Activated CD4-positive, alpha-beta T cell treated with anti-CD3 and anti-CD28 coated beads, Interleukin-2, amount 50 U/mL, for 4 hours (primary cell): ENCODE data around the gene COLEC12.

Source experiments
- DNase-seq, 2 experiments: peaks; one replicate each; pipeline ENCODE4 v3.0.0-alpha.2; 2020

COLEC12 gene

DNA sequence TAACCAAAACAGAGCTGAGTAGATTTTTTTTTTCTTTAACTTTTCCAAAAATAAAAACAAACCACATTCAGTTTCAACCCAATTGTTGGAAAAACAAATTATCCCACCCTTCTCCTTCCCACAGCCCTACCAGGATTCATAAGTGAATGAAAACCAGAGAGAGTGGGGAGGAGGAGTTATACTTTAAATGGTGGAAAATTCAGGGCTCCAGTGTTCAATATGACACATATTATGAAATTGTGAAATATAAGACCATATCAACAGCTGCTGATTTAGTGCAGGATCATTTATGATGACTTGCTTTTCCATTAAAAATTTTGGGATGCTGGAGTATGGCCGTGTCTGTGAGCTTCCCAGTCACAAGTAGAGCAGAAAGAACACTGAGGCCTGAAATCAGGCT is 26.7 kb downstream of the COLEC12 start:
- no peak for DNase-seq

DNA sequence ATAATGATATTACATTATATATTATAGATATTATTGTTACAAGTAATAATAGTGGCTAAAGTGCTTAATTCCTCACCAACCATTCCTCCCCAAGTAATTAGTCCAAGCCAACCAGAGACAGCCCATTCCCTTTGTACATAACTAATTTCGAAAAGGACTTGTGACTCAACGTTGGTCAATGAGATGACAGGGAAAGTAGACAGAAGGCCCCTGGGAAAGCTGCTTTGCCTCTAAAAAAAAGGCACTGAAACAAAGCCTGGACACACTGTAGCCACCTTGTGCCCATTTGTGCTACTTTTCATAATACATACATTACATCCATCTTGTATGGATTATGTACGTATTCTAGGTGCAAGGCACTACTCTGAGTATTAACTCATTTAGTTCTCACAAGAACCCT is 28.8 kb downstream of the COLEC12 start:
- no peak for DNase-seq

DNA sequence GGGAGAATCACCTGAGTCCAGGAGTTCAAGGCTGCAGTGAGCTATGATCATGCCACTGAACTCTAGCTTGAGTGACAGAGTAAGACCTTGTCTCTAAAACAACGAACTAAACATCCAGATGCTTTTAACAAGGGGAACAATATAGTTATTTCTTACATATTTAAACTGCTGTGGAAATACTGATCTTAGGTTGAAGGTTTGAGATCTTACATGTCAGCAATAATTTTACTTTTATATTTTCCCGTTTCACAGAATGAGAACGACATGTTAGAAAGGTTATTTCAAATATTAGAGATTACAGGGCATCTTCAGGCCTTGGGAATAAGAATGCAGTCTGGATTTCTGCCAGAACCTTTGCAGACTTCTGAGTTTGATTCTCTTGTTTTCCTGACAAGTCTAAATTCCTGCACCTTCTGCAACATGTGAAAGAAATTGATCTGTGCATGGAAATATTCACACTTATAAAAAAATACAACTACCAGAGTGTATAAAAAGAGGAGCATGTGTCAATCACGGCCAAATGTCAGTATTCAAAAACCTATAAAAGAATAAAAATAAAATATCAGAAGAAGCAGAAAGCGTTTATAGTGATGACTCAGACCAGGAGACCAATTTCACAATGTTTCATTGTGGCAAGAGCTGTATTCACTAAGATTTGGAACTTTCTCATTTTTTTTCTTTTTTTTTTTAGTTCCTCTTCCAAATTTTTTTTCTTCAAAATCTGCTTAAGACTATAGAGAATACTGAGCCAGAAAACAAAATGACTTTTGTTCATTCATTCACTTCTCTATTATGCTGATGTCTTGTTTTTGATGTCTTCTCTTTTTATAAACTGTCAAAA is 29.6 kb downstream of the COLEC12 start:
- DNase-seq: no peak

DNA sequence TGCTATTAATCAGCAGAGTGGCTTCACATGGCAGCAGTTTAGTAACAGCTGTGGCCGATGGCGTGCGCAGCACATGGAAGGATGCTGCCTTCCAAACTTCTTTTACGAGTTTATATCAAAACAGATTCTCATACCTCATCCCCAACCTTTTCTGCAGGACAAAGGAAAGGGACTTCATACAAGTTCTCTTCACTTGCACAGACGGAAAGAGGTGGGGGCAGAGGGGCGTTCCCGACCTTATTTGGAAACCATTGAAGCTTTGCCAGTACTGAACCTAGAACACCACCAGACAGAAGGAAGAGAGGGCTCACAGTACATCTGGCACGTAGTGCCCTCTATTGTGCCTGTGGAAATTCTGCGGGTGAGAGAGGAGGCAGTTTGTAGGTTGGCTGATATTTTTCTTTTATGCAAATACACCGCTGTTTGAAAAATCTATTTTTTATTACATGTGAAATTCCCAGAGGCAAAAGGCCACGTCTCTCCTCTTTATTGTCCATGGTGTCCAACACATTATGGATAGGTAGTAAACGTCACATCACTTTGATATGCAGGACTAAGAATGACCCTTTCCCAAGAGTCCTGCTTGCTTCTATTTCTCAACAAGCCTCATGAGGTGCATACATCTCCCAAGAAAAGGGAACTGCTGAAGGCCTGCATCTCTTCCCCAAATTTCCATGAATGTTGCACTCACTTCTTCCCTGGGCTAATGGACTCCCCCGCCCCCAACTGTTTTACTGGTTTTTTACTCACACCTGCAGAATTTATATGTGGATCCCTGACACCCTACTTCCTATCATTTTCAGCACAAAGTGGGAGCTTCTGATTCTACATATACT is 31.3 kb downstream of the COLEC12 start:
- DNase-seq: no peak

DNA sequence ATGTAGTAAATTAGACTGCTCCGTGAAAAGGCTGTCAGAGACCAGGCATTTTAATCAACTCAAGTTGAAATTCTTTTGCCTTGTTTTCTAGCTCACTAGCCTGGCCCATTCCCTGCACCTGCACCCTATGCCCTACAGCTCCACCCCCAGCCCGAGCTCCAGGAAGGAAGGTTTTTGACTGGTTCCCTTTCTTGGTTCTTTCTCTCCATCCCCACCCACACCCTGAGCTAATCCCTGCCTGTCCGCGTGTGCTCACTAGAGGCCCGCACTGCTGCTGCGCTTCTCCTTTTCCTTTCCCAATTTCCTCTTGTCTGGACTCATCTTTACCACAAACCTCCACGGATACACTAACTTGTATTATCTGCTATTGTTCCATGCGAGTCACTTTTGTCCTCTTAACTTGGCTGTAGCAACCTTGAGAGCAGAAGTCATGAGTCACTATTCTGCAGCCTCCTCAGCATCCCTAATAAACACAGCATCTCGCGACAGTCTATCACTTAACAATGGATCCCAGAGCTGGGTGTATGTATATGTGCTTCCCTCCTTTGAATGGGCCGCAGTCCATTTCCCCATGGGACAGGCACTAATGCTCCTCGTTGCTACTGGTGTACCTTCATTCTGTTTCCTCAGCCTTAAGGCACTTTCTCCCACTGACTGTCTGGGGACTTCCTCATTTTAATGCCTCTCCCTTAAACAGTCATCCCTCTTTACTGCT is 36.5 kb downstream of the COLEC12 start:
- no peak for DNase-seq

DNA sequence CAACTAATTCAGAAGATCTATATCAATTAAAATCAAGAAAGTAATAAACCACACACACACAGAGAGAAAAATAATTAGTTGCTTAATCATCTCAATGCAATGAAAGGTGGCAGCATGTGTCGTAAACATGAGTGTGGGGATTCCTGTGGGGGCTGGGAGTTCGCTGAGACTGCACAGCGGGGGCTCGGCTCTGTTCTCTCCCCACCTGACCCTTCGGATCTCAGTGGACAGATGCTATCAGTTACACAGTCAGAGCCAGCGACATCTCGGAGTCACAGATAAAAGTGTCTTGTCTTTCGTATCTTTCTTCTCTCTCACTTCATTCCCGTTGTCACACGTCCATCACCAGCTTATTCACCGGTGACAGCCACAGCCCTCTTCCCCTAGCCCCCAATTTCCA is 37.1 kb downstream of the COLEC12 start:
- no peak for DNase-seq

DNA sequence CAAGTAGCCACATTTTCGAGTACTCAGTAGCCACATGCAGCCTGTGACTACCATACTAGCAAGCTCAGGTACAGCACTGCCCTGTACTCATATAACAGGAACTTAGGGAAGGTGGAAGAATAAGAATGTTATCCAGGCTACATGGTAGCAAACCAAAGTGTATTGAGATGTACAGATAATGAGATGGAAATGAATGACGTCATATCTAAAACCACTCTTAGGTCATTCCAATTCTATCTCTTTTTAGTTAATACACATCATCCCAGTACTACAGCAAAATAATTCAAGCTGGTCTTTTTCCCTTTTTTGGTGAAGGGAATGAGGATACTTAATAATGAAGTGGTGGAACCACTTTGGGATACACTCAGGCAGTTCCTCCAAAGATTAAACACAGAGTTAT is 38.7 kb downstream of the COLEC12 start:
- DNase-seq: no peak

DNA sequence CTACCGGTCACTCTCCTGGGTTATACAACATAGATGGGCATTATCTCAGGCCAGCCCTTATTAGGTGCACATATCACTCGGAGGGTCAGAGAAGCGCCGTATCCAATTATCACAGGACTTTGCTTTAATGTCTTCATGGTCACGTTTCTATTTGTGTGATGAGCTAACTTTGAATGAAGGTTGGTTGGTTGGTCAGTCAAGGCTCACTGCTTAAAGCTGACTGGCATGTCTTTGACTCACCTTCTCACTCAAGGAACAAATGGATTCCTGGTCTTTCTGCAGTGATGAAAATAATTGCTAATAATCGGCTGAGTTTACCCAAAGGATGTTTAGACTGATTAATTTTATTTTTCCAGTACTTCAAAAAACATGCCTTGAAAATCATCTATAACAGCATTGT is 39.7 kb downstream of the COLEC12 start:
- DNase-seq: no peak

DNA sequence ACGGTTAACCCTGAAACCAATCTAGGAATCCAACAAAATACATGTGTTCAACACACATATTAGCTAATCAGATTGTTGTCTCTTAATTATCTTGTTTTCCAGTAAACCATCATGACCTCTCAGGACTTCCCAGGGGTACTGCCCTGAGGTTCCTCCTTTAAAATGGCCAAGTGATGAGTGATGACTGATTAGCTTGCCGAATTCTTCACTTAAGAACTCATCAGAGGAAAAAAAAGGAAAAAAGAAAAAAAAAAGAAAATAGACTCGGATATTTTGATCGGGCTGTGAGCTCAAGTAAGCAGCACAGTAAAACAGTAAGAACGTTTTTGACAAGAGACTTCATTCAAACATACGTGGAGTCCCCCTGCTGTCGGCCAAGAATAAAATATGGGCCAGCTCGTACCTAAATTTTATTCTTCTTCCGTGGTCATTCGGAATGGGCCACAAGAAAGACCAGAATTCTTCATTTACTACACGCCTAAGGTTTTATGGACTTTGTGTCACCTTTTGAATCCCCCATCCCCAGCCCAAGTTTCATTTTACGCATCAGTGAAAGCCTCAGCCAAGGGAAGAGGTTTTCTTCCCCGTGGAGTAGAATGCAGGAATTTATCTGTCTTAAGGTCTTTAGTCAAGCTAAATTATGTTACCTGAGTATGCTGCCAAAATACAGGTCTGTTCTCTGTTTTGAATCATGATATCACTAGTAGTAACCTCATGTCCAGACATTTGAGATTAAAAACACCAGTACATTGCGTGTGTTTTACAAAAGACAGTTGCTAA is 40.5 kb downstream of the COLEC12 start:
- DNase-seq: no peak

DNA sequence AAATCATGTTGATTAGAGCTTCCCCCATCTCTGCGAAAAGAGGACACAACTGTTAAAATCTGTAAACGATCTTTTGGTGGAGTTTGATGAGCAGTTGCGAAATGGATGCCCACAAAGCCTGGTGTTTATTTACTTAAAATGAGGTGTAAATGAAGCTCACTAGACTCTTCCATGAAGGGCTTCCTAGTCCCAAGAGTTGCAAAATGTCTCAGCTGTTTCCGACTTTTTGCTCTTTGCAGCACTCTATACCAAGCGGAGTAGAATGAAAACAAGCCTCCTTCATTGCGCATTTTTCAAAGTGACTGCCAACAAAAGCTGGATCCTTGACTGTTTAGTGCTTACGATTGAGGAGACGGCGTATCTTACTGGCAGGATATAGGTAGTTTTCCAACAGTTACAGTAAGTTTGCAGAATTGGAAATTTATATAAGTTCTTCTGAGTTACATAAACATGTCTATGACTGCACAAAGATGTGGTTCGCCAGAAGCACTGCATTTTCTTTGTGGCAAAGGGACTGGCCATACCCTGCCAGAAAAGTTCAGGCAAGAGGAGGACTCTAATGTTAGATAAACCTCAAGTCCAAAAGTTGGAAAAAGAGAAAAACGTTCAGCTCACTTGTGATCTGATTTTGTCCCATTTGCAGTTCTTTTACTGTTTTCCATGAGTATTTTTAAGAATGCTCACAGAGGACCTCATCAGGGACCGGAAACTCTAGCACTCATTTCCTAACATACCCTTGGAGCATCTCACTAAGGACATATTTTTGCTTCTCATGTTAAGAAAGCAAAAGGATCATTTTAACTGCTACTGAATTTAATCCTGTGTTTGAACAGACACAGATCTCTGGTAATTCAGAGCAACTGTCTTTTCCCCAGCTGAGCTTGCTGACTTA is 42.7 kb downstream of the COLEC12 start:
- no peak for DNase-seq

DNA sequence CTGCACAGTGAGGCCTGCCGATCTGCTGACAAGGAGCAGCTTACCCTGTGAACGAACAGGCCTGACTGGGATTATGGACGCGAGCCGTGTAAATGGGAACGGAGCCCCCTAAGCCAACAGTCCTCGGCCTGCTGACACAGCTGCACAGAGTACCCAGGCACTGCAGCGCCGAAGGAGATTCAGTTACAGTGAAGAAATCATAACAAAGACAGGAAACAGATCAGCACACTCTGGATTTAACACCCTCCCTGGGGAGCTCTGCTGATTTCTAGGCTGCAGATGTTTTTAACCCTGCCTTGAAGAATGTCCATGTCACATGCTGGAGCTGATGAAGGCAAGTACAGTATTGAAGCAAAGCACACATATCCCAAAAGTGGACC is 43.4 kb downstream of the COLEC12 start:
- DNase-seq: no peak

DNA sequence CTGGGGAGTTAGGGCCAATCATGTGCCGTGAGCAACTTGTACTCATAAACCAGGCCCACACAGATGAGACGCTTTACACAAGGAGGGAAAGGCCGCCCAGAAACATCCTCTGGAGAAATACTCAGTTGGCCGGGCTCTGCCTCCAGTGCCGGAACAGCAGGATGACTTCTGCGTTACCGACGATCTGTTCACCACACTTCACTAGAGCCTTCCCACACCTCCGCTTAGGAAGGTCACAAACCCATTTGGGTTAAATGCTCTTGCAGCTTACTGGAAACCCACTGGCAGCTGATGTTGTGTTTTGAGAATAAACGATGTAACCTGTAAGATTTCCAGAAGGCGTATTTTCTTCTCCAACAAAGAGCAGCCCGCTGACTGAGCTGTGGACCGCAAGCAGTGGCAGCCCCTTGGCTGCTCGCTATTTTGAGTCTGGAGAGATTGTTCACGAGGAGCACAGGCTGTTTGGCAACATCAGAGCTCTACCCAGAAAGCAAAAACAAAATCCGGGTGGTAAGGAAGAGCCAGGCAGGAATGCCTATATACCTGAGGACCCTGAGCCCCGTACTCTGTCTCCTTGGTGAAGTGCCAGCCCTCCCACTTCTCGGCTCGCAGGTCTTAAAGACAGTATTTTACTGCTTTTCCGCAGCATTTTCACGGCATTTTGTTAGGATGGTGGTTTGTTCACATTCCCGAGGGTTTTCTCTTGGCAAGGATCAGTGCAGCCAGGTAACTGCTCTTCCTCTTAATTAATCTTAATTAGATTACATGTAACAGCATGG is 44.0 kb downstream of the COLEC12 start:
- no peak for DNase-seq

DNA sequence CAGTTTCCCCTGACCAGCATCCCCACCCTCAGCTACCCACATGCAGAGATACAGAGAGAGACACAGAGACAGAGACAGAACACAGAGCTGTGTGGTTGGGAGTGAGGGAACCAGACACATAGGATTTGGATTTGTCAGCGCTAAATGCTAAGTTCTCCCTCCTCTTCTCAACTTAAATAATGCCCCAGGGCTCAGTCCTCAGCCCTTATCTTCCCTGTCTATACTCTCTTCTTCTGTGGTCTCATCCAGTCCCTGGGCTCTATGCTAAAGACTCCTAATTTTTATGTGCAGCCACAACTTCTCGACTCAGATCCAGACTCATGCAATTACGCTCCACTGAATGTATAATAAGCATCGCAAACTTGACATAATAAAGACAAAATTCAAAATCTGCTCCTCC is 47.1 kb downstream of the COLEC12 start:
- DNase-seq: no peak

DNA sequence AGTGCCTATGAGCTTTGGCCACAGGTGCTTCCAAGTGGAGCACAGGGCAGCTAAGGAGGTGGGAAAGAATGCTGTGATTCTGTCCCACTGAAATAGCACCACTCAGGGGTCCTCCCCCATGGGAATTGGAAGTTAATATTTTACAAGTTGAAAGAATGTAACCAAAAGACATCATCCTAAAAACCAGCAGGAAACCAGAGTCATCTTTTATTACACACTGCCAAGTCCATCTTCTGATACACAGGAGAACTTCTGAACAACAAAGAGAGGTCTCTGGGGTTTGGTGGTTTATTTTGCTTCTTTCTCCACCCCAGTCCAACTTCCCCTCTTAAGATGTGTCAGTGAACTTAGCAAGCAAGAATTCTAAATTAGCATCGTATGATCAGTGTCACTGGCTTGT is 47.7 kb downstream of the COLEC12 start:
- no peak for DNase-seq

DNA sequence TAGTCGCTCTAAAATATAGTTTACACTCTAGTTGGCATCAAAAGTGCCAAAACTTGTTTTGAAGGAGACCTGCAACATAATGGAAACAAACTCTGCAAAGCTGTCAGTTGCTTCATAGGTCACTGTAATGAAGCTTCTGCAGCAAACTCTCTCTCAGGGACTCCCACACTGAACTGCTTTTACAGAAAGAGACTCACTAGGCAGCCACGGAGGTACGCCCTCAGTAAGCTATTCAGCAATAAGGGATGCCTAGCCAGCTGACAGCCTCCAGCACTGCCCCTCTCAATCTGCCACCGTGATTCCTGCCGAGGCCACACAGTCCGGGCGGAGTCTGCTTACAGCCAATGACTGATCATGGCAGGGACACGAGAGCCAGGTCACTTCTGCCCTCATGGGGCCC is 51.1 kb downstream of the COLEC12 start:
- no peak for DNase-seq

DNA sequence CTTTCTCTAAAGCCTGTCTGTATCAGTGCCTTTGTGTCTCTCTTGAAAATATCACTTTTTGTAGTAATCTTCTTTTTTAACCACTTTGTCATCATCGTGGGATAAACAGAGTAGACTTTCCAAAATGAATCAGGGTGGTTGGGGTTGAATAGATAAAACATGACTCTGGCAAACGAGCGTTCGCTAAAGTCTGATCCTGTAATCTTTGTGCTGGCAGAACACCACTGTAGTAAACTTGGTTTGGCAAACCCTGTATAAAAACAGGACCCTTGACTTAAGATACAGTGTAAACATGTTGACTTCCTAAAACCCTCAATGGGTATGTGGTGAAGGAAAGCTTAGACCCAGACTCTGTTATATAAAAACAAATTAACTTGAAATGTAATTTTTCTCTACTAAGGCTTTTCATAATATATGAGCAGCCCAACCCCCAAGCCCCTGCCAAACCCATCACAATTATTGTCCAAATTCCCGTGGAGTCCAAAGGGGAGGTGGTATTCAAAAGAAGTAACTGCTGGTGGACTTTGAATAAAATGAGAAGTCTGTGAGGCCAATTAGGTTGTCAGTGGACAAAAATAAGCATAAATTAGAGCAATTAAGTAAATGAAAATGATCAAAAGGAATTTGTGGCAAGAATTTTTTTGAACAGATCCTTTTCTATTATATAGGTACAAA is 52.2 kb downstream of the COLEC12 start:
- no peak for DNase-seq

DNA sequence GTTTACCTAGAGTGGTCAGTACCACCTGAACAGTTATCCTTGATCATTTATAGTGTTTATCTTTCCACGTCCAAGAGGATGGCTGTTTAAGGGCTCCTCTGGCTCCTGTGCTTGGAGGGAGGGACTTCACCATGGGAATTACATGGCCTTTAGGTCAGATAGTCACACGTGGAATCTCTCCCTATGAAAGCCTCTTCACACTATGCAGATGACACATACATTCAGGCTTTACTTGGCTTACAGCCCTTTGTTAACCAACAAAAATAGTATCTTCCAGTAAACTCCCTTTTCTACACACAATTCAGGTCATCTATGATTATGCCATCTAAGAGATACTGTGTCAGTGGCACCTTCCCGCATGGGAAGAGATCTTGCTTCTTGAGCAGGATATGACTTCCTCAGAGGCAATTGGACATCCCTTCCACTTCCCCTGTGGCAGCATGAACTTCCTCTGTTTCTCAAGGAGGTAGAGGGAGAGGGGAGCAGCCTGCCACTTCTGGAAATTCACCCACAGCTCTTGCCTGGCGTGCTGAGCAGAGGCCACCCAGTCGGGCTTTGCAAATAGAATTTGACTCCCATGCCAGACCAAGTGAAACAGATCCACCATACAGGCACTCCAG is 53.5 kb downstream of the COLEC12 start:
- DNase-seq: no peak

DNA sequence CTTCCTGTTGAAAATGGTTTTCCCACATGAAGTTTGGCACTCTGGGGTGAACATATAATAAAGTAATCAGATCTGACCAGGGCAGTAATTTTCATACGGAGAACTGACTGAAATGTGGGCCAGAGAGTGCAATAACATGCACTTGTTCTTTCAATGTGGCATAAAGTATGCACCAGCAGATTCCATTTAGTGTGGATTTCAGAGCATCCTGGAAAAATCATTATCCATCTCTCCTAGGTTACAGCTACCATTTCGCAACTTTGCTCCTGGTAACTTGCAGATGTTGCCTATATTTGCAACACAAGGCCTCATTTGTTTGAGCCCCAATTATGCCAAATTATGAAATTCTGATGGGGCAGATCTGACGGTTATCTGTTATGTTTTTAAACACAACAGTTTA is 55.4 kb downstream of the COLEC12 start:
- DNase-seq: no peak

DNA sequence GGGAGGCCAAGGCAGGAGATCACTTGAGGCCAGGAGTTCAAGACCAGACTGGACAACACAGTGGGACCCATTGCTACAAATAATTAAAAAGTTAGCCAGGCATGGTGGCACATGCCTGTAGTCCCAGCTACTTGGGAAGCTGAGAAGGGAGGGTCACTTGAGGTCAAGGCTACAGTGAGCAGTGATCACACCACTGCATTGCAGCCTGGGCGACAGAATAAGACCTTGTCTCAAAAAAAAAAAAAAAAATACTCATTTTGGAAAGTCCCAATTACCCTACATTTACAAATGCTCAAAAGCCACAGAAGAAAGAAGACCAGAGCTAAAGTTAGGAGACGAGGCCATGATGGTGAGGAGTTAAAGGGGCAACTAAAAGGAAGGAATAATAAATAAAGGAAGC is 61.9 kb downstream of the COLEC12 start:
- DNase-seq: no peak

DNA sequence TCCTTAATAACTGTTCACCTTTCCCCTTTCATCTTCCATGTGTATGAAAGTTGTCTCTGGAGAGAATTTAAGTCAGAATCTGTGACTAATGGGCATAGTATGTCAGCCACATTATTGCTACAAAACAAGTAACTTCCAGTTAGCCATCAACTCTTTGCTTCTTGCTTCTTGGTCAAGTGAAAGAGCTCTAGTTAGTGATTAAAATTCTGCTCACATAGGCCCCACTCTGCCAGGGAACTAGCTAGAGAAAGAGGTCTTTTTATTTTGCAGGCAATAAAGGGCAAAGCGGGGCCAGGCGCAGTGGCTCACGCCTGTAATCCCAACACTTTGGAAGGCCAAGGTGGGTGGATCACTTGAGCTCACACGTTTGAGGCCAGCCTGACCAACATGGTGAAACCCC is 64.6 kb downstream of the COLEC12 start:
- DNase-seq: no peak
